NCI-H1436 treated with DMSO at 0.1 percent for 48 hours (cell line): ENCODE data around the gene MCRS1.
A peak's percentile ranks its signal among the peaks of the same experiment; 100 is the strongest.
"Not testable (repeated sequence)": the region's sequence is repeated elsewhere in the genome, so short reads cannot be mapped to it uniquely, and the experiment has no call there.

Experiments used
- DNase-seq: peaks from one replicate; lab custom pipeline; 2025; lab: John Stamatoyannopoulos, UW

The MCRS1 gene

DNA sequence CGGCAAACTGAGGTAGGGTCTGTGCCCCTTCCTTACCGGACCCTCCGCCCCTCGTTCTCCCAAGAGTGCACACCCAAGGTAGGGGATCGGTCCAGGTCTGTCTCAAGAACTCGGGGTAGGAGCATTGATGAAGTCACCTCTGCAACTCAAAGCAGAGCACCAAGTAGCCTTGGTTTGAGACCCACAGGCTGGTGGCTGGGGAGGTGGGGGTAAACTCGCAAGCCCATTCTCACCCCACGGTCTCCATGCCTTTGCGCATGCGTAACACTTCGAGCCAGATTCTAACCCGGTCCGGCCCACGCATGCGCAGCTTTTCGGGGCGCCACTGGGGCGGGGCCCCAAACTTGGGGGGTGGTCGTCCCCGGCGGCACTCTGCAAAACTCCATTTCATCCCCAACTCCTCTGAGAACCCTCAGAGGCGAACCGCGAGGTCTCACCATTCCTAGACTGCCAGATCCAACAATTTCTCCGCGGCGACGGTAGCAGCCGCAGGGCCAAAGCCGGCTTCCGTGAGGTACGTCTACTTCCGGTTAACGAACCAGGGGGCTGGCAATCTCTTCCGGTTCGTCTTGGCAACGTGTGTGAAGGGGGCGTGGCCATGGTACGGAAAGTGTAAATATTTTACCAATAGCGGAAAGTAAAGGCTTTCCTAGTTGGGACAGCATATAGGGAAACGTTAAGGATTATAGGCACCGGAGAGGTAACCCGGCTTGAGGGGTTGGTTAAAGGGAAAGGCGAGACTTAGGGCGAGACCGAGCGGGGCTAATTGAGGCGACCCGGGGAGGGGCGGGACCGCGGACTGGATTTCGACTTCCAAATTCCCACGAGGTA lies at the start of gene MCRS1:
TSS of gene MCRS1 (minus strand) at position 532 of the 831 bp plus-strand sequence. CDS start 1,411 bp downstream, outside the sequence.
- DNase-seq: peak; percentile 58

DNA sequence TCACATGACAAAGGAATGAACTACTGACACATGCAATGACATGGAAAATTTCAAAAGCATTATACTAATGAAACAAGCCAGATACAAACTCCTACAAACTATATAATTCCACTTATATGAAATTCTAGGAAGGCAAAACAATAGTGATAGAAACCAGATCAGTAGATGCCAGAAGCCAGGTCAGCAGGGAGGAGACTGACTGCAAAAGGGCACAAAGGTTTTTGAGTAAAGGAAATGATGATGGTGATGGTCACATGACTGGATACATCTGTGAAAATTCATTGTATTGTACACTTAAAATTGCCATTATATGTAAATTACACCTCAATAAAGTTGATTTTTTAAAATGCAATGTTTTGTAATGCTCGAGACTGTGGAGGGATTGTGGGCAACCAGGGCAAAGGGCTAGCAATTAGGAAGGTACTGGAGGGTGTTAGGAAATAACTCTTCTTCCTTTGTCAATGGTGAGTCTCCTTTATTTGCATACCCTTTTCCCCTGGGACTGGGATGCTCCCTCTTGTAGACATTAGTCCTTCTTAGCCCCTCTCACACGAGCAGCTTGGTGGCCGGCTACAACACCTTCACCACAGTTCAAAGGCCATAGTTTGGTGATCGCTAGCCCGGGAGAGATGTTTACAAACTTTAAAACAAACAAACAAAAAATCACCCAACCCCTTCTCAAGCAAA lies 48.7 kb upstream of the MCRS1 start:
- no peak for DNase-seq

DNA sequence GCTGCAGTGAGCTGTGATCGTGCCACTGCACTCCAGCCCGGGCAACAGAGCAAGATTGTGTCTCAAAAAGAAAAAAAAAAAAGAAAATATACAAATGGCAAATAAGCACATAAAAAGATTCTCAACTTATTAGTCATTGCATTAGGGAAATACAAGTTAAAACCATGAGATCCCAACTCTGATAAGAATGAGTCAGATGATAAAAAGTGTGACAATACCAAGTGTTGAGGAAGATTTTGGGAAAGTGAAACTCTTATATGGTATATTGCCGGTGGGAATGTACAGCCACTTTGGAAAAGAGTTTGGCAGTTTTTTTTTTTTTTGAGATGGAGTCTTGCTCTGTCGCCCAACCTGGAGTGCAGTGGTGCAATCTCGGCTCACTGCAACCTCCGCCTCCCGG lies 47.8 kb upstream of the MCRS1 start:
- no peak for DNase-seq

DNA sequence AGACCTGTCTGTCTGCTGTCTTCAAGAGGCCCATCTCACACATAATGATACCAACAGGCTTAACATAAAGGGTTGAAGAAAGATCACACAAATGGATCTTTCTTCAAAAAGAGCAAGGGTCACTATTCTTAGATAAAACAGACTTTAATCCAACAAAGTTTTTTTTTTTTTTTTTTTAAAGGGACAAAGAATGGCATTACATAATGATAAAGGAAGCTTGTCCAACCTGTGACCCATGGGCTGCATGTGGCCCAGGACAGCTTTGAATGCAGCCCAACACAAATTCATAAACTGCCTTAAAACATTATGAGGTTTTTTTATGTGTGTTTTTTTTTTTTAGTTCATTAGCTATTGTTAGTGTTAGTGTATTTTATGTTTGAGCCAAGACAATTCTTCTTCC lies 44.3 kb upstream of the MCRS1 start:
- no peak for DNase-seq

GRCh38 chr12:49610785-49611184 lies 42.8 kb upstream of the MCRS1 start:
- not testable (repeated sequence) for DNase-seq

DNA sequence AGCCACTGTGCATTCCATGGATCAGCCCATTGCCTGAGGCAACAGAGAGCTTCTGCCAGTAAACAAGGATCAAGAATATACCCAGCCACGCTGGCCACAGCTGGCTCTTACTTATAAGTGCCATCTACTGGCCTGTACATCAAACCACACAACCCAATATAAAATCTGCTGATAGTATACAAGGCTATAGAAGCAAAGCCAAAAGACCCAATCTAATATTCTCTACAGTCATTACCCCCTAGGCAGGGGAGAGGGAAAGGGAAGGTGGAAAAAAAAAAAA lies 41.9 kb upstream of the MCRS1 start:
- no peak for DNase-seq

DNA sequence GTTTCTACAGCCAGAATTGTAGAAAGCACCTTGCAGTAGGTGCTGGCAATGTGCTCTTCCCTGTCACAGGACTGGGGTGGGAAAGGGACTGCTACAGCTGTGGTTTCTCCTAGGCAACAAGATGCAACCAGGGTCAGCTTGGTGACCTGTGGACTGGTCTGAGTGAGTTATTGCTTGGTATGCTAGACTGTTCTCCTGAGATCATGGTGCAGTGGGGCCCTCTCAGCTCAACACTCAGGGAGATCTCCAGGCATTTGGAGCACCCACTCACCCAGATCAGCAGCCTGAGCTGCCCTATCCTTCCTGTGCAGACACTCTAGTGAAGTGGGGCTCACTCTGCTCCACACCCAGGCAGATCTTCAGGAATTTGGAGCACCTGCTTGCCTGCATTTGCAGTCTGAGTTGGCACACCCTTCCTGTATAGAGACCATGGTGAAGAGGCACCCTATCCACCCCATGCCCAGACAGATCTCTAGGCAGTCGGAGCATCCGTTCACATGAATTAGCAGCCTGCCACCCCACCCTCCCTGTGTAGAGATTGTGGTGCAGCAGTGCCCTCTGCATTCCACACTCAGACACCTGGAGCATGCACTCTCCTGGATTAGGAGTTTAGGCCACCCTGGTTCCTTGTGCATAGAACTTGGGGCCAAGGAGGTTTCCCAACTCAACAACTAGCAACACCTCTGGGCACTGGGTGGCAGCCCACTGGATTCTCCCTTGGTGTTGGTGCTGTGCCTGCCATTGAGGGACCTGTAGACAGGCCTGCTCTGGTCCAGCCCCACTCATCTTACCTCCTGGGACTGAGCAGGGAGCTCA lies 41.3 kb upstream of the MCRS1 start:
- DNase-seq: no peak

GRCh38 chr12:49605539-49605938 lies 37.6 kb upstream of the MCRS1 start, which contains the start of gene FAM186B:
FAM186B (minus strand) TSS chr12:49605639; CDS start chr12:49605477, 162 bp downstream.
- DNase-seq: not testable (repeated sequence)

- no peak for DNase-seq
Observed at GRCh38 chr12:49604856-49605255, 36.9 kb upstream of the MCRS1 start.

DNA sequence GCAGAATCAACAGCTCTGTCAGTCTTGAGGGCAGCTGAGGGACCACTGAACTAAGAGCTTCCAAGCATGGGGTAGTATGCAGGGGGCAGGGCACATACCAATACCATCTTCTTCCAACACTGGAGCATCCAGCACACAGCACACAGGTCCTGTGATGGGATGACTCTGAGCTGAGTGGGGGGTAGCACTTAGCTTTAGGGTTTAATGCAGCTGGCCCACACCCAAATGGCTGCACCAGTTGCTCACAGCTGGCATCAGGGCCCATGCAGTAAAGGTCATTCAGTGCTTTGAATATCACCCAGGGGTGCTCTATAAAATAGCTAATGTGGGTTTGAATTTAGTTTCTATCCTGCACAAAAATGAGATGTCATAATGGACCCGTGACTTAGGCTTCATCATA lies 35.8 kb upstream of the MCRS1 start:
- DNase-seq: no peak

DNA sequence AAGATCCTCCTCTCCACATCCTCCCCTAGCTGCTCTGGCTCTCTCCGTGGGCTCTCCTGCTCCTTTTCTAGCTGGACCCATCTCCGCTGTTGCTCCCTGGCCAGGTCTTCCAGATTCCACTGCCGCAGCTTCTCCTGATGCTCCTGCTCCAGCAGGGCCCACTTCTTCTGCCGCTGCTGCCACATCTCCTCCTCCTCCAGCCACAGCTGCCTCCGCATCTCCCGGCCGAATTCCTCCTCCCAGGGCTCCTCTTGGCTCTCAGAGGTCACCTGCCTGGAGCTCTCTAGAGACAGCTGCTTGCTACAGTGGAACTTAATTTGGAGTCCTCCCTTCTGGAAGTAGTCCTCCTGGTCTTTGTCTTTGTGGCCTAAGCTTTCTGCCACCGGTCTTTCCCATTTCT lies 32.0 kb upstream of the MCRS1 start:
- DNase-seq: no peak

DNA sequence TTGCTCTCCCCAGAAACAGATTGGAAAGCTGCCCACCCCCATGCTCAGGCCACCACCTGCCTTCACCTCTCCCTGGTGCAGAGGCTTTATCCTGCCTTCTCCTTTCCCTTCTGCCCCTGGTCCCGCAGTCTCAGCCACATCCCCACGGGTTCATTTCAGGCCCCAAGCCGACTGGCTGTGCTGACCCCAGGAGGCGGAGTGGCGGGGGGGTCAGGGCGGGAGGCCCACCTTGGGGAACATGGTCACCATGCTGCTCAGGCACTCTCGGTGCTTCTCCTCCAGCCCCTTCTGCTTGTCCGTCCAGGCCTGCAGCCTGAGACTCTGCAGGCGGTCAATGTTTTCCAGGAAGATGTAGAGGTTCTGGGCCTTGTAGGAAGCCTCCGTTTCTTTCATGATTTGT lies 30.6 kb upstream of the MCRS1 start:
- no peak for DNase-seq

DNA sequence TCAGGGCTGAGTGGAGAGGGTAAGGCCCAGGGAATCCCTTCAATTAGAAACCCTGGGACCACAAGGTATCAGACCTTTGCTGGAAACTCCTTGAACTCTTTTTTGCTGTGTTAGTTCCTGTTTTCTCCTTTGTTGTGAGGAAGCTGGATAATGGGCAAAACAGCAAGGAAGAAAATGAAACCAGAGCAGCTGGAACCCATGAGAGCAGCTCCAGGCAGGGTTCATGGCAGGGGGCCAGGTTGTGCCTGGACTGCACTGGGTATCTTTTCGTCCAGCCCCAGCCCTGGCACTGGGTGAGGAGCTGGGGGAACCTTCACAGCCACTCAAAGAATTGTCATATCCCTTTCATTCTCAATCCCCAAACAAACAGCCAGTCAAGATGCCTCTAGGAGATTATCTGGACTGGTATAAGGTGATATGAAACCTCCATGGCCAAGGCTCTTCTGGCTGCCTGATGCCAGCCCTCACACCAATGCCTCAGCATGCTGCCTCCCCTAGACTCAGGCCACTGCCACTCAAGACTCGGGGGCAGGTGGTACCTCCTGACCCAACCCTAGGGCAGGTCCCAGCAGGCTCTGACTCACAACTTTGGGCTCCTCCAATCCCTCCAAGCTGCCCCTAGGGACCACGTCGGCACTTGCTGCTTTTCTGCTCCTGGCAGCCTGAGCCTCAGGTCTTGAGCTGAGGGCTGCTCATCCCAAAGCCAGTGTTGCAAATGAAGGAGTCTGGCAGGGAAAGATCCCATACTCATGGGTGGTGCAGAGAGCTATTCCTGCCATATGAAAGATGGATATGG lies 21.0 kb upstream of the MCRS1 start:
- no peak for DNase-seq

GRCh38 chr12:49588281-49588680 lies 20.3 kb upstream of the MCRS1 start:
- DNase-seq: no peak

DNA sequence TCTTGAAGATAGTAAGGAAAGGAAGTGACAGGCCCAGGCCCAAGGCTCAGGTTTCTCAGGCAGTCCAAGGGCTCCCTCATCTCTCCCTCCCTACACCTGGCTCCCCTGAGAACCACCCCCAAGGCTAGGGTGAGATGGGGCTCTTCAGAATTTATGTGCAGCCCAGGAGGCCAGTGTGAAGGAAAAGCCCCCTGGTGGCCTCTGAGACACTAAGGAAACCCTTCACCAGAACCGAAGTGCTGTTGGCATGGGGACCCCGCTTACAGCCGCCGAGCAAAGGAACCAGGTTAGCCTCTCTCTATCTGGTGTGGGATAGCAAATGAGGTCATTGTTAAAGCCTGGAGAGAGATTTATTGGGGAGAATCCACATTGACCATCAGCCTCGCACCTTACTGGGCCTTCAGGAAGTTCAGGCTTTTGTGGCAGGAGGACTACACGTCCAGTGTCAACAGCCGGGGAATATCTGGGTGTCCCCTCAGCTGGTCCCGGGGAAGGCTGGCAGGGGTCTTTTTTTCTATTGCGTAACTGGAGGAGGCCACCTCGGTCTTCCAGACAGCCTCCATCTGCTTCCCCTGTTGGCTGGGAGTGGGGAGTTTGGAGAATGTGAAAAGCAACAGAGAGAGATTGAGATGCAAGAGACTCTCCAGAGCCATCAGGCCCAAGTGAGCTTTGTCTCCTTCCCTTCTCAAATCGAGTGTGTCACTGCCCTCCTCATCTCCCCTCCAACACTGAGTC lies 19.4 kb upstream of the MCRS1 start:
- DNase-seq: no peak

GRCh38 chr12:49585477-49586459 lies 17.8 kb upstream of the MCRS1 start:
- no peak for DNase-seq

DNA sequence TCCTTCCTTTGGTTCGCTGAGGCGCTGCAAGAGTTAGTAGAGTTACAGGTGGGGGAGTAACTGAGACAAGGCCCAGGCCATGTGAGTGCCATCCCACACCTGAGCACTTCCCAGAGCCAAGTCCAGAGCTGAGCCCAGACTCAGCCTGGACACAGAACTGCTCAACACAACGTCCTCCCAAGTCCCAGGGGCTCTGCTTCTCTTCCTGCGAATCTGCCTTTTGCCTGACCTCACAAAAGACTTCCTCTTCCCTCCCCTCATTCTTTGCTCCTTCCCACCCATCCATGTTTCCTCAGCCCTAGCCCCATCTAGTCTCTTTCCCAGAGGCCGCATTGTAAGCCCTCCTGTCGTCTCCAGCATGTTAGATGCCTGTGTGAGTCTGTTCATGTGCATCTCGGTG lies 16.6 kb upstream of the MCRS1 start:
- no peak for DNase-seq

DNA sequence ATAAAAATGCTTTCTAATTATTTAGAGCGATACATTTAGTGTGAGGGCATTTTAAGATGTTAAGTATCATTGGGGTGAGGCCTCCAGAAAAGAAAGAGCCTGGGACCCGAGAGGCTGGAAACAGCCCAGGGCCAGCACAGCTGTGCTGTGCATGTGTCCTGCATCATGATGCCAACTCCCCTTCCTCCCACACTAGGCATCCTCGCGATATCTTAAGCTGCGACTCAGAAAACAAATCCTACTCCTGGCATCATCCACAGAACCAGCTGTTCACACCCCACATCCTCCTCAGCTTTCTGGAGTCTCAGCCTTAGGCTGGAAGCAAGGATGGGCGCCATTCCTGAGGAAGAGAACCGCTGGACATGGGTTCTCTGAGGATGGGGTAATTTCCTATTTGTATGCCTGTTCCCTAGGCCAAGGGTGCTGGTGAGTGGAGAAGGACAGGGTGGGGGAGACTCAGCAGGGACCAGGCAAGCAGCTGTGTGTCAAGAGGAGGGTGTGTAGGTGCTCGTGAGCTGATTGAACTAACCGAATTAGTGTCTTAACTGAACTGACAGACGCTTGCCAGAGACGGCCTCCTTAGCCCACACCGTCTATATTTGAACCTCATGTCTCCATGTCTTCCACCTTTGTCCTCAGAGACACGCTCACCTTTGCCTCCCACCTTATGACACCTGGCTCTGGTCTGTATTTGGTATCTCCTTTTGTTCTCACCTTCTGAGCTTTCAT lies 15.6 kb upstream of the MCRS1 start:
- no peak for DNase-seq

DNA sequence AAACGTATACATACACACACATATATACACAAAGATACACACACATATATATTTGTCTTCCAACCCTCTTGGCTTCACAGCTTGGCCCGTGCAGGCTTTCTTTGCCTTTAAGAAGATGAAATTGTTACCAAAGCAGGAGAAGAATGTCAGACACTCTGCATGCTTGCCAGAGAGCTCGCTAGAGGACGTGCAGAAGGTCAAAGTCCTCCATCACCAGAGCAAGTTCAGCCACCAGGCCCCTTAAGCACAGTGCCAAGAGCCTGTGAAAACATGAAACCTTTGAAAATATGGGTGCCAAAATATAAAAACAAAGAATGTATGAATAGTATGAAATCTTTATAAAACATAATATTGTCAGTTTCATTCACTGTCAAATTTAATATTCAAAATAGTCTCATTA lies 14.9 kb upstream of the MCRS1 start:
- DNase-seq: no peak
